Activated CD4-positive, alpha-beta T cell treated with anti-CD3 and anti-CD28 coated beads, Interleukin-2, amount 50 U/mL, for 4 hours (primary cell): ENCODE data around the gene PRND.
"Not testable (repeated sequence)": the region's sequence is repeated elsewhere in the genome, so short reads cannot be mapped to it uniquely, and the experiment has no call there.

Source experiments
- DNase-seq, 2 experiments: peaks; one replicate each; pipeline ENCODE4 v3.0.0-alpha.2; 2020

Gene PRND, protein sequence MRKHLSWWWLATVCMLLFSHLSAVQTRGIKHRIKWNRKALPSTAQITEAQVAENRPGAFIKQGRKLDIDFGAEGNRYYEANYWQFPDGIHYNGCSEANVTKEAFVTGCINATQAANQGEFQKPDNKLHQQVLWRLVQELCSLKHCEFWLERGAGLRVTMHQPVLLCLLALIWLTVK

DNA sequence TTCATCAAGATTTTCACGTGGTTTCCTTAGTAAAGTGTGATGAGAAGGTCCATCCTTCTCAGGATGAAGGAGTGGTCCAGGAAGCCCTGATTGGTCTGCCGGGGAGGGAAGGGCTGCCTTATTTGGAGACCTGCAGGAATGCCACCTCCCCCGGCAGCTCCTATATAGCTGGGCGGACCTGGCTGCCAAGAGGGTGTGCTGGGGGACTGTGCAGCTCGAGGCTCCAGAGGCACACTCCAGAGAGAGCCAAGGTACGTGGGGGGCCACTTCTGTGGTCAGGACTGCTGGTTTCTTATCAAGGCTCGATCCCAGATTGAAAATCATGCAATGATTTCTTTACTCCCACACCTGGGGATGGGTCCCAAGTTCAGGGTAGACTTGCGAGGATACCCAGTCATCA, at the start of gene PRND:
PRND (plus strand) TSS at position 191 of the 400 bp plus-strand sequence. CDS start 2,643 bp downstream, outside the sequence.
- DNase-seq = no peak

GRCh38 chr20:4672948-4673347, 48.8 kb upstream of the PRND start:
- DNase-seq = no peak

GRCh38 chr20:4673371-4674001, 48.2 kb upstream of the PRND start:
- no peak for DNase-seq

DNA sequence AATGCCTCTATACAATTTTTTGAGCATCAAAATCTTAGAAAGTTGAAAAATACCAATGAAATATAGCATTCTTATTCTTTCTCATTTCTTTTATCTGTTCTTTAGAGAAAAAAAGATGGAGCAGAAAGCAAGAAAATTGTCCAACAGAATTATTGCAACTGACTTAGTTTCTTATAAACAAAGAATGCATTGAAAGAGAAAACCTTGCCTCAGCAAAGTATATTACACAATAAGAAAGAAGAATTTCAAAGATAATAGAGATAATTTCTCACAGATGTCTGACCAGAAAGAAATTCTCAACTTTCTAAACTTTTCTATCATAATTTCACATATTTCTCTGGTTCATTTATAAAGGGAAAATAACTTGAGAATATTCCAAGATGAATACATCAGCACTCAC, 47.0 kb upstream of the PRND start:
- DNase-seq = no peak

DNA sequence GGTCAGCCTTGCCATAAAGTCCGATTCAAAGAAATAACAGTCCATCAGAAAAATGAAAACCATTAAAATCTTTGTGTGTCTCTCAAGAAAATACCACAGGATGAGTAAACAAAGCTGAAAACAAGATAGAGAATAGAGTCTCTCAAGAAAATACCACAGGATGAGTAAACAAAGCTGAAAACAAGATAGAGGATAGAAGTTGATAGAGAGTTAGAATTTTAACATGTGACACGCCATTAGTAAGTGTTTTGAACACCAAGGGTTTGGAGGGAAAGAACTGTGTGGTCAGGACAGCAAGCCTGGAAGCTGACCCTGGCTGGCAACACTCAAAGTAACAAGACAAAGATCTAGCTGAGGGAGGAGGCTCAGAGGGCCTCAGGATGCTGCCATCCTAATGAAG, 43.9 kb upstream of the PRND start:
- DNase-seq = no peak

- no peak for DNase-seq
These were observed 40.3 kb upstream of the PRND start for GRCh38 chr20:4681401-4681800.

GRCh38 chr20:4681991-4682401, 39.7 kb upstream of the PRND start:
- DNase-seq = no peak

DNA sequence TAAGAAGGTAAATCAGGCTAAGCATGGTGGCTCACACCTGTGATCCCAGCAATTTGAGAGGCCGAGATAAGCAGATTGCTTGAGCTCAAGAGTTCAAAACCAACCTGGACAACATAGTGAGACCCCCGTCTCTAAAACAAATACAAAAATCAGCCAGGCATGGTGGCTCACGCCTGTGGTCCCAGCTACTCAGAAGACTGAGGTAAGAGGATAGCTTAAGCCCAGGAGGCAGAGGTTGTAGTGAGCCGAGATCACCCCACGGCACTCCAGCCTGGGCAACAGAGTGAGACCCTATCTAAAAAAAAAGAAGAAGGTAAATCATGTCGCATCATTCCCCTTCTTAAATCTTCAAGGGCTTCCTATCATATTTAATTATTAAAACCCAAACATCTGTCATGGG, 39.0 kb upstream of the PRND start:
- no peak for DNase-seq

DNA sequence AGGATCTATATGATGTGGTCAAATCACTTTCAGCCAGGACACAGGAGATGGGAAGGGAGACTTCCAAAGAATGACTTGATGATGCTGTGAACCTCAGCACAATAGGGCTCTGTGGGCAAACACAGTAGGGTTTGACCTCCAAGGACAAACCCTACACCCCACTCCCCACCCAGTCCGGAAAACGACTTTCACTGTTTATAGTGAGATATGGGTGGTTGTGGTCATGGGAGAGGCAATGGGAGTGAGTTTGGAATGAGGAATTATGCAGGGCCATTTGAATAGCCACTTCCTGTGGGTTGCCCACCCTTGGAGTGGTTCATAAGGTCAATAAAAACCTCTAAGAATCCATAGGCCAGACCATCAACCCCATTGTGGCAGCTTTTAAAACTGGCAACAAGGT, 38.4 kb upstream of the PRND start:
- no peak for DNase-seq

DNA sequence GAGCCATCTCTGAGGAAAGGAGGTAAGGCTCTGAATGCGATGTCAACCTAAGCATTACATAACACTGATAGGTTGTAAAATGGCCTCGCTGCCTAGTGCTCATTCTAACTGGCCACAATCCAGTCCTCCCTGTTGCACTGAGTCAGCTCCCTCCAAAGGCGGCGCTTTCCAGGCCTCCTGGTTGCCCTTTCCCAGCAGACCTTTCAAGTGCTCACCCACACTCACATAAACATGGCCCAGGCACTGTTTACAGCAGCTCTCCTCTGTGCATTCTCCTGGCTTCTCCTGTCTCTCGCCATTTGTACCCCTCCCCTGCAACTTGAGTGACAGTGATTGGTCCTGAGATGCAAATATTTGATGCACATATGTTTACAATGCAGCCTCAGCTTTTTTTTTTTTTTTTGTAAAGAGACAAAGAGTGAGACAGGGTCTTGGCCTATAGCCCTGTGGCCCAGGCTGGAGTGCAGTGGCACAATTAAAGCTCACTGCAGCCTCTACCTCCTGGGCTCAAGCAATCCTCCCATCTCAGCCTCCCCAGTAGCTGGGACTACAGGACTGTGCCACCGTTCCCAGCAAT, 36.8 kb upstream of the PRND start:
- DNase-seq = no peak

GRCh38 chr20:4685923-4686221, 35.8 kb upstream of the PRND start:
- no peak for DNase-seq

DNA sequence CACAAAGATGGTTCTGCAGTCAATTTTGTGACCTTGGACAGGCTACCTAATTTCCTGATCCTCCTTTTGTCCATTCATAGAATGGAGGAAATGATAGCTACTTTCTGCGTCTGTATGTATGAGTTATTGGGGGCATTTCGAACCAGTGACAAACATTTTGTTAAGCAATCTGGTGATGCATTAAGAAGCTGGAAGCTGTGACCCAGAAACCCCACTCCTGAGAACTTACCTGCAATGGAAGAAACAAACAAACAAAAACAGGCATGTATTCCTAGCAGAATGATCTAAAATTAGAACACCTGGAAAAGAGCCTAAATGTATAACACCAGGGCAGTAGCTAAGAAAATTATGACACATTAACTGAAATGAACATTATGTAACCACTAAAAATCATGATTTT, 33.4 kb upstream of the PRND start:
- no peak for DNase-seq

DNA sequence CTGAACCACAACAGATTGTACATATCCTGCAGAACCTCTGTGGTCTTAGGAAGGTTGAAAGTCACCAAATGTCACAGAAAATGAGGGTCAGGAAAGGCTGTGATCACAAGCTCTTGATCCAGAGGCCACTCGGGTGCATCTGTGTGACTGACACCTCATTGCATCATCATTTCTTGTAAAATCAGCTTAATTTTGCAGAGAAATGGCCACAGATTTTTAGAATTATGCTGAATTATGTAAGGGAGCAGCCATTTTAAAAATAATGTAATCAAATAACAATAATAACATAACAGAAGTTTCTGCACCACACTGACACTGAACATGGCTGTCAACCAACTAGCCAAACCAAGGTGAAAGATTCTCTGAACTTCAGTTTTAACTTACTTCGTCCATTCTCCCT, 32.5 kb upstream of the PRND start:
- DNase-seq = no peak

GRCh38 chr20:4691753-4692152, 30.0 kb upstream of the PRND start:
- no peak for DNase-seq

DNA sequence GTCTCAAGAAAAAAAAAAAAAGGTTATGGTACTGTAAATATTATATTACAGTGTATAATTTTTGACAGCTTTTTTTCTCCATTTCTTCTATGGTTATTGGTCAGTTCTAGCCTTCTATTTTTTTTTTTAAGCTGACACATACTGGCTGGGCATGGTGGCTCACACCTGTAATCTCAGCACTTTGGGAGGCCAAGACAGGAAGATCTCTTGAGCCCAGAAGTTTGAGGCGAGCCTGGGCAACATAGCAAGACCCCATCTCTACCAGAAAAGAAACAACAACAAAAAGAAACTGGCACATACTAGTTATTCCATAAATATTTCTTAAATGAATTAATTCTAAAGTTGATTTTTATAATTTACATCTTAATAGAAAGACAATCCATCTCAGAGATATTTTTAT, 27.6 kb upstream of the PRND start:
- DNase-seq = no peak

DNA sequence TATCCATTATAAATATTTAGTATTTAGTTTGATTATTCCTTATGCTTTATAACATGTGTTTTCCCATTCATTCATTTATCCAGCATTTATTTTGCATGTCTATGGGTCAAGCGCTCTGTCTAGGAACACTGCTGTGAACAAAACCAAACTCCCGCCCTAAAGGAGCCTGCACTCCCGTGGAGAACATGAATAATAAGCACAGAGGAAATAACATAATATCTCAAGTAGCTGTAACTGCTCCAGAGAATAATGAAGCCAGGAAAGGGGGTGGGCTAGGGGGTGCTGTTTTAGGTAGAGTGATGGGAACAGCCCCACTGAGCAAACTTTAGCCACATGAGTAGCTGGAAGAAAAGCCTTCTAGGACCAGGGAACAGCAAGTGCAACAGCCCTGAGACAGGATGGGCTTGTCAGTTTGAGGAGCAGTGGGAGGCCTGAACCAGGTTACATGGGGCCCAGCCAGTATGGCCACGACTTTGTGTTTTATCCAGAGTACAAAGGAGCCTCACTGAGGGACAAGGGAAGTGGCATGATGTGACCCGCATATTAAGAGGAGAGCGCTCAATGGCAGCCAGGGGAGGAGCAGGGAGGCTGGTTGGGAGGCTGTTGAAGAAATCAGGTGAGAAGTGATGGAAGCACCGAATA, 24.4 kb upstream of the PRND start:
- DNase-seq = no peak

DNA sequence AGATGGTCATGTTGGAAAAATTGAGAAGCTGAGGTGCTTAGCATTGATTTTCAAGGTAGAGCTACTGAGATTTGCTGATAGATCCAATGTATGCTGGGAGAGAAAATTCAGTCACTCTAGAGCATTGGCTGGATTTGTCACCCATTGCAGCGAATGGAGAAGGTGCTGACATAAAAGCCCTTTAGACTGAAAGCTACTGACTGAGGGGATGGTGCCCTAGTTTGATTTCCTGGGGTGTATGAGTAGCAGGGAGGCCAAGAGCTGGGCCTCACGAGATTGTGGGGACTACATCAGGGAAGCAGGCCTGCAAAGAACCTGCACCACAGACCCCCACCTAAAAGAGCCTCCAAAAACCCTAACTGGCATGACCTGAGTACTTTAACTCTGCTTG, 23.9 kb upstream of the PRND start:
- DNase-seq = no peak

GRCh38 chr20:4699216-4699615, 22.5 kb upstream of the PRND start:
- no peak for DNase-seq

DNA sequence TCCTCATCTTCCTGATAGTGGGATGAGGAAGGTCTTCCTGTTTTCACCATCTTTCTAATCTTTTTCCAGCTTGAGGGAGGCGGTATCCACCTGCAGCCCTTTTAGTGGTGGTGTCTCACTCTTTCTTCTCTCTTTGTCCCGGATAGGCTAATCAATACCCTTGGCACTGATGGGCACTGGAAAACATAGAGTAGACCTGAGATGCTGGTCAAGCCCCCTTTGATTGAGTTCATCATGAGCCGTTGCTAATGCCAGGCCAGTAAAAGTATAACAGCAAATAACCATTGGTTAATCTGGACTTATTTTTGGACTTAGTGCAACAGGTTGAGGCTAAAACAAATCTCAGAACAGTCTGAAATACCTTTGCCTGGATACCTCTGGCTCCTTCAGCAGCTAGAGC, 21.8 kb upstream of the PRND start:
- no peak for DNase-seq

- DNase-seq = no peak
These were observed 19.0 kb upstream of the PRND start for GRCh38 chr20:4702562-4703280.

DNA sequence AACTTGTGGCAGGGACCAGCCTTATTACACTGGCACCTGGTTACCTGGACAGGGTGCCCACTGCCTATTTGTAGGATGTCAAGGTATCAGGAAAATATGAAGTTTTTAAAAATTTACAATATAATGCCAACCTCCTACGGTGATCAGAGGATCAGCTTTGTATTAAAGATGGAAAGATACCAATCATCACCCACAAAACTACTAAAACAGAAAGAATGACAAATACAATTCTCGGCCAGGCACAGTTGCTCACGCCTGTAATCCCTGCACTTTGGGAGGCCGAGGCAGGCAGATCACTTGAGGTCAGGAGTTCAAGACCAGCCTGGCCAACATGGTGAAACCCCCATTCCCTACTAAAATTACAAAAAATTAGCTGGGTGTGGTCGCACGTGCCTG, 18.4 kb upstream of the PRND start:
- no peak for DNase-seq

GRCh38 chr20:4706941-4707340, 14.8 kb upstream of the PRND start:
- not testable (repeated sequence) for DNase-seq

DNA sequence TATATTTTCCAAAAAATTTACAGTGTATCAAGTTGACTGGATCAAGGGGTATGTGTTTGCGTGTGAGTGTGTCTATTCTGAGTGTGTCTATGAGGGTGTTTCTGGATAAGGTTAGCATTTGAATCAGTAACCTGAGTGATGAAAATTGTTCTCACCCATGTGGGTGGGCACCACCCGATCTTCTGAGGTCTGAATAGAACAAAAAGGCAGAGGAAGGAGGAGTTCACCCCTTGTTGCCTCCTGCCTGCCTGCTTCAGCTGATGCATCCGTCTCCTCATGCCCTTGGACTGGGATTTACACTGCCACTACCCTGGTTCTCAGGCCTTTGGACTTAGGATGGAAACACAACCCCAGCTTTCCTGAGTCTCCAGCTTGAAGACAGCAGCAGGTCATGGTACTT, 13.7 kb upstream of the PRND start:
- DNase-seq = no peak

DNA sequence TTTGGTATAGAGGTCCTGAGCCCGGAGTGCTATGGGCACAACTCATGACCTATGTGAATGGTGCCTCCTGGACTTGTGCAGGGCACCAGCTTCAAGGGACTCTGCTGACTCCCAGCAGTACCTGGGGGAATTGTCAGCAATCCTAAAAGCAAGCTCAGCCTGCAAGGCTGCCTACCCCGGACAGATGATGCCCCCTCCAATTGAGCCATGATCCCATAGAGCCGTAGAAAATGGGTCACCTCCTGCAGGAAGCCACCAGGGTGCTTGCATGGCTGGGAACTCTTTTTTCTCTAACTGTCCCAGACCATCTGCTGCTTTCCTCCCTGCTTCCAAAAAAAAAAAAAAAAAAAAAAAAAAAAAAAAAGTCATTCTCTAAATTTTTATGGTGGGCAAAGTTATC, 12.9 kb upstream of the PRND start:
- DNase-seq = no peak
